Osteoblast (primary cell): ENCODE measurements around the gene SORD. TPM values are rescaled to one million over a fixed set of nuclear protein-coding genes. Genes with fewer than 3 reads are reported as not detected.
A peak's percentile ranks its signal among the peaks of the same experiment; 100 is the strongest.
"Not testable (repeated sequence)": the region's sequence is repeated elsewhere in the genome, so short reads cannot be mapped to it uniquely, and the experiment has no call there.

ENCODE experiments used
- DNase-seq: peaks from one replicate; pipeline ENCODE4 v3.0.0; 2011; ENCODE audit warnings: low spot score, mixed read lengths; ENCODE audit not compliant: insufficient read length; ENCODE audit errors: missing footprints
- H2AFZ ChIP-seq: 2 replicates; pipeline ENCODE4 v1.6.0; 2011; ENCODE audit warnings: mild to moderate bottlenecking, low read length
- H3K27ac ChIP-seq: 2 replicates; pipeline ENCODE4 v1.5.1; 2011; ENCODE audit warnings: mild to moderate bottlenecking, low read depth, low read length, moderate library complexity
- H3K27me3 ChIP-seq: 2 replicates; pipeline ENCODE4 v1.6.0; 2012; ENCODE audit warnings: mild to moderate bottlenecking, control low read depth, inconsistent platforms, low read length, moderate library complexity; ENCODE audit not compliant: insufficient read depth
- H3K36me3 ChIP-seq: 2 replicates; pipeline ENCODE4 v1.5.1; 2011; ENCODE audit warnings: mild to moderate bottlenecking, low read length, control low read depth, moderate library complexity; ENCODE audit not compliant: insufficient read depth
- H3K4me1 ChIP-seq: 2 replicates; pipeline ENCODE4 v1.5.1; 2011; ENCODE audit warnings: mild to moderate bottlenecking, low read length, control low read depth, moderate library complexity; ENCODE audit not compliant: insufficient read depth
- H3K4me2 ChIP-seq: 2 replicates; pipeline ENCODE4 v1.6.0; 2011; ENCODE audit warnings: mild to moderate bottlenecking, low read length; ENCODE audit not compliant: insufficient read depth
- H3K4me3 ChIP-seq: fragments of 200-600 bp; sonication (generic); 3 replicates; pipeline ENCODE4 v1.5.1; 2012; ENCODE audit warnings: mild to moderate bottlenecking, low read length, inconsistent platforms; ENCODE audit not compliant: insufficient read depth
- H3K79me2 ChIP-seq: 2 replicates; pipeline ENCODE4 v1.6.0; 2012; ENCODE audit warnings: mild to moderate bottlenecking, low read length, control low read depth, inconsistent platforms; ENCODE audit not compliant: insufficient read depth
- H3K9me3 ChIP-seq: 2 replicates; pipeline ENCODE4 v1.5.1; 2011; ENCODE audit warnings: low read depth, low read length, control low read depth
- H4K20me1 ChIP-seq: 2 replicates; pipeline ENCODE4 v1.6.0; 2012; ENCODE audit warnings: mild to moderate bottlenecking, low read length, control low read depth; ENCODE audit not compliant: insufficient read depth
- total RNA-seq: library from RNA; depleted of rRNA; stranded (reverse); fragments of >200 nt; gene quantifications from 2 replicates; pipeline ENCODE4 v1.2.3, GENCODE V29; 2012
- TF ChIP-seq, protein P1 (sequence below): IDR thresholded peaks from 2 replicates; pipeline ENCODE4 v1.5.1; 2011; ENCODE audit warnings: mild to moderate bottlenecking, low read depth, low read length, moderate library complexity; ENCODE audit errors: extremely low read depth

SORD gene
- total RNA-seq, 1 donor: 9.8 TPM

DNA sequence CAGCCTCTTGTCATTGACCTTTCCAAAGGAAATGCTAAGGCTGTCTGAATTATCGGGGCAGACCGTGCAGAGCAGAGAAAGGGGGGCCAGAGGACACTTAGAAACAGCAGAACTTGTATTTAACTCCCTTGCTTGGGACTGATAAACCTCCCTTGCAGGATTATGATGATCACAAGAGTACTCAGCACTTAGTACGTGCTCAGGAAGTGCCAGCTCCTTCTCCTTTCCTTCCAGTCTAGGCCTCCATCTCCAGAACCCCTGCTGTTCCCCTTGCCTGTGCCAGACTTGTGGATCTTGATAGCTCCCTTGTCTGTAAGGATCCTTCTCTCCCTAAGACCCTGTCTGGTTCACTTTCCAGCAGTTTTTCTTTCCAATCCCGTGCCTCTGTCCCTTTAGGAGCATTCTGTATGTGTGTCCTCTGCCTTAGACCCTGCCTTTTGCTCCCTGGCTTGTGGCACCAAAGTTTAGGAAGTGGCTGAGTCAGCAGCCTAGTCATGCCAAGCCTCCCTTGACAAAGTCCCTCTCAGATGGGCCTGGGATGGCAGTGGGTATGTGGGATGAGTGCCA lies 747 bp downstream of the SORD start:
- H3K9me3 ChIP-seq: no peaks in the 10 kb centered on the region
- peak; percentile 60 for DNase-seq
- TF ChIP-seq, protein P1, sequence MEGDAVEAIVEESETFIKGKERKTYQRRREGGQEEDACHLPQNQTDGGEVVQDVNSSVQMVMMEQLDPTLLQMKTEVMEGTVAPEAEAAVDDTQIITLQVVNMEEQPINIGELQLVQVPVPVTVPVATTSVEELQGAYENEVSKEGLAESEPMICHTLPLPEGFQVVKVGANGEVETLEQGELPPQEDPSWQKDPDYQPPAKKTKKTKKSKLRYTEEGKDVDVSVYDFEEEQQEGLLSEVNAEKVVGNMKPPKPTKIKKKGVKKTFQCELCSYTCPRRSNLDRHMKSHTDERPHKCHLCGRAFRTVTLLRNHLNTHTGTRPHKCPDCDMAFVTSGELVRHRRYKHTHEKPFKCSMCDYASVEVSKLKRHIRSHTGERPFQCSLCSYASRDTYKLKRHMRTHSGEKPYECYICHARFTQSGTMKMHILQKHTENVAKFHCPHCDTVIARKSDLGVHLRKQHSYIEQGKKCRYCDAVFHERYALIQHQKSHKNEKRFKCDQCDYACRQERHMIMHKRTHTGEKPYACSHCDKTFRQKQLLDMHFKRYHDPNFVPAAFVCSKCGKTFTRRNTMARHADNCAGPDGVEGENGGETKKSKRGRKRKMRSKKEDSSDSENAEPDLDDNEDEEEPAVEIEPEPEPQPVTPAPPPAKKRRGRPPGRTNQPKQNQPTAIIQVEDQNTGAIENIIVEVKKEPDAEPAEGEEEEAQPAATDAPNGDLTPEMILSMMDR: no peak
- peaks cover 11% of the 10 kb centered on the region for H3K4me1 ChIP-seq
- no peaks in the 10 kb centered on the region for H3K79me2 ChIP-seq
- no peaks in the 10 kb centered on the region for H3K36me3 ChIP-seq
- peak overlapping the region; percentile 95 for H3K4me2 ChIP-seq
- no peaks in the 10 kb centered on the region for H3K27me3 ChIP-seq
- H3K27ac ChIP-seq: peak overlapping the region; percentile 60
- no peaks in the 10 kb centered on the region for H4K20me1 ChIP-seq
- peak overlapping the region; percentile 98 for H2AFZ ChIP-seq
- peak overlapping the region; percentile 85 for H3K4me3 ChIP-seq

DNA sequence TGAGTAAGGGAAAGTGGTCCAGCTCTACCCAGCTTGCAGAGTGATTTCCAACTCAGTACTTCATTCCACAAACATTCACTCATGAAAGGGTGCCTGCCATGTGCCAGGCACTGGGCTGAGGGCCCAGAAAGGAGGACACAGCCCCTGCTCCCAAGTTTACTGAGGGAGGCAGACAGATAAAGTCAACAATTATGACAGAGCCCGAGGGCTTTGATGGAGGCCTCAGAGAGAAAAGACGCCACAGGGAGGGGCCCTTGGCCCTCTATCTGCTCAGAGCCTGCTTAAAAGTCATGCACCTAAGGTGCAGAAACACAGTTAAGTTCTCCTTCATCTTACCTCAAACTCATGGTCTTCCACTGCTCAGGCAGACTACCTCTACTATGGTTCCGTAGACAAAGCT lies 1.7 kb downstream of the SORD start:
- H3K27ac ChIP-seq: not testable (repeated sequence)

DNA sequence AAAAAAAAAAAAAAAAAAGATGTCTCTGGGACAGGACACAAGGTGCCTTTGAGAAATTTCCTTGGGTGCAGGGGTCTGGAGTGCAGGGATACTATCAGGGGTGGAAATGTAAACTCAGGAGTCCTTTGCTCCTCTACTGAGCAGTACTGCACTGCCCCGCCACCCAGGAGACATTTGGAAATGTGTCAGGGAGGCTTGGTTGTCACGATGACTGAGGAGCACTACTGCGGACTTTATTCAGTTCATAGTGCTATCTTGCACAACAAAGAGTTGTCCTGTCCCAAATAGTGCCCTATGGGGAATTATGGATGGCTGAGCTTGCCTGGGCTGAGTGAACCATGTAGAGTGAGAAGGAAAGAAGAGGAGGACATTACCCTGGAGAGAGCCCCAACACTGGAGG lies 2.6 kb downstream of the SORD start:
- not testable (repeated sequence) for DNase-seq, H3K36me3 ChIP-seq

More for the DNA sequence above, 1.7 kb downstream of the SORD start:
- H3K9me3 ChIP-seq, H3K4me3 ChIP-seq, H3K36me3 ChIP-seq, H3K79me2 ChIP-seq, H2AFZ ChIP-seq, DNase-seq, H3K27me3 ChIP-seq, H4K20me1 ChIP-seq, H3K4me2 ChIP-seq: not testable (repeated sequence)
- peaks cover 11% of the 10 kb centered on the region for H3K4me1 ChIP-seq

DNA sequence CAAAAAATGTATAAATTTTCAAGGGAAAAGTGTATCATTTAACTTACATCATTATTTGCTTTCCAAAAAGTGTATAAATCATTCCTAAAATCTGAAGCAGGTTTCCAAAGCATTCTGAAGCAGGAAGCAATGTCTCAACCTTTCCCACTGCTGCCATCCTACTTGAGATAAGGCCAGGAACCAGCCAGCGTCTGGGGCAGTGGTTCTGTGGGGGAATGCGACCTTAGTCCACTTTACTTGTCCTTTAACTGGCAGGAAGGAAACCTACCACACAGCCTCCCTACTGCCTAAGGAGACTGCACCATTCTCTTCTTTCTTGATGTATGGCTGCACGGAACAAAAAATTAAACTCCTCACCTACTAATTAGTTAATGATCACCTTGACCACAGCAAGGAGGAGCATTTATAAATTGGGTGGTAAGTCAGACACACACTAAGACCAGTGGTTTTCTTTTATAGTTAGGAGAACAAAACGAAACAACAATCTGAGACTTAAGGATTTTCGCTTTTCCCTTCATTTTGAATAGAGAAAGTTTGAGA lies 3.7 kb downstream of the SORD start:
- H3K4me1 ChIP-seq: peaks cover 11% of the 10 kb centered on the region

More for the DNA sequence above, 2.6 kb downstream of the SORD start:
- not testable (repeated sequence) for H3K27ac ChIP-seq, H3K9me3 ChIP-seq, H3K79me2 ChIP-seq, H3K4me2 ChIP-seq, H3K4me3 ChIP-seq, H3K27me3 ChIP-seq, H4K20me1 ChIP-seq, H2AFZ ChIP-seq
- H3K4me1 ChIP-seq: peaks cover 11% of the 10 kb centered on the region

DNA sequence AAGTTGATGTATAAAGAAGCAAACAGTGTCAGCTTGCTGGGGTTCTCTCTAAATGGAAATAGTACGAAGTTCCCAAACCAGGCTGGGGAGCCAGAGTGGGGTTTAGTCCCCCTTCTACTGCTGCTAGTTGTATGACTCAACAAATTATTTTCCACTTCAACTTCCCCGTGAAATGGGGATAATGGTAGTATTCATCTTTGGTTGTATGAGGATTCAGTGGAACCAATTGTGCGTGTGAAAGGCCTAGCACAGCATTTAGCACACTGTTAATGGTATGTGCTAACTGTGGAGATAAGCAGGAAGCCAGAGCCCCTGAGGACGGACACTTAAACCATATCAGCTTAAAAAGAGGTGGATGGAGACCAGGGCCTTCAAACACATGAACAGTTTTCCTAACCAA lies 4.2 kb downstream of the SORD start:
- Histone ChIP-seq H3K27me3 (no peaks in the 10 kb centered on the region), H4K20me1 (no peaks in the 10 kb centered on the region), H3K4me1 (peaks cover 11% of the 10 kb centered on the region), H3K36me3 (peaks cover 6% of the 10 kb centered on the region), H3K4me2 (no peak overlapping the region), H2AFZ (no peak overlapping the region), H3K4me3 (no peak overlapping the region), H3K27ac (no peak overlapping the region), H3K9me3 (no peaks in the 10 kb centered on the region), H3K79me2 (no peaks in the 10 kb centered on the region)
- DNase-seq: no peak
- TF ChIP-seq, protein P1: no peak

More for the DNA sequence above, 3.7 kb downstream of the SORD start:
- H3K4me3 ChIP-seq: no peak overlapping the region
- H3K27me3 ChIP-seq: no peaks in the 10 kb centered on the region
- H4K20me1 ChIP-seq: no peaks in the 10 kb centered on the region
- no peaks in the 10 kb centered on the region for H3K79me2 ChIP-seq
- H3K27ac ChIP-seq: no peak overlapping the region
- DNase-seq: no peak
- TF ChIP-seq, protein P1: no peak
- H3K36me3 ChIP-seq: peaks cover 6% of the 10 kb centered on the region
- no peaks in the 10 kb centered on the region for H3K9me3 ChIP-seq
- no peak overlapping the region for H2AFZ ChIP-seq
- H3K4me2 ChIP-seq: no peak overlapping the region
